Heart left ventricle (tissue), 16 donors: ENCODE results near the gene PEX11G. TPM values are rescaled to one million over a fixed set of nuclear protein-coding genes. Genes with fewer than 3 reads are reported as not detected.
A peak's percentile ranks its signal among the peaks of the same experiment; 100 is the strongest.

Experiments
- ATAC-seq, 4 donors: fragments of 200-7000 bp; cut with Tn5 transposase; one replicate each; pipeline ENCODE4 v1.9.1; 2020 to 2022; ENCODE audit warnings: moderate library complexity in 4 of 4, mild to moderate bottlenecking in 3 of 4, moderate number of reproducible peaks in 1 of 4
- DNase-seq, 5 donors: peaks; one replicate each; pipeline ENCODE4 v3.0.0-alpha.2; 2020
- H3K27ac ChIP-seq, 12 donors: fragments of 200-600 bp; sonication (generic) in 4 of 12; one replicate each; pipeline versions ENCODE4 v1.5.0 to v1.8.0; 2016 to 2022; ENCODE audit warnings: mild to moderate bottlenecking in 2 of 12
- H3K27me3 ChIP-seq, 9 donors: fragments of 200-600 bp; sonication (generic) in 2 of 9; one replicate each; pipeline versions ENCODE4 v1.5.1 to v1.8.0; 2016 to 2022; ENCODE audit warnings: mild to moderate bottlenecking in 3 of 9
- H3K36me3 ChIP-seq, 9 donors: fragments of 200-600 bp; sonication (generic) in 2 of 9; one replicate each; pipeline versions ENCODE4 v1.5.0 to v1.8.0; 2018 to 2022; ENCODE audit warnings: mild to moderate bottlenecking in 2 of 9
- H3K4me1 ChIP-seq, 12 donors: fragments of 200-600 bp; sonication (generic) in 4 of 12; one replicate each; pipeline versions ENCODE4 v1.5.0 to v1.8.0; 2016 to 2022; ENCODE audit warnings: mild to moderate bottlenecking in 3 of 12
- H3K4me3 ChIP-seq, 12 donors: fragments of 200-600 bp; sonication (generic) in 4 of 12; one replicate each; pipeline versions ENCODE4 v1.5.0 to v1.8.0; 2017 to 2022; ENCODE audit warnings: mild to moderate bottlenecking in 9 of 12, moderate library complexity in 4 of 12
- H3K9me3 ChIP-seq, 12 donors: fragments of 200-600 bp; sonication (generic) in 4 of 12; one replicate each; pipeline versions ENCODE4 v1.5.0 to v1.8.0; 2016 to 2022; ENCODE audit warnings: mild to moderate bottlenecking in 1 of 12
- POLR2A ChIP-seq, 2 donors: fragments of 450-650 bp; IDR thresholded peaks; one replicate each; pipeline ENCODE4 v1.6.1; 2017; ENCODE audit warnings: antibody characterized with exemption in 2 of 2, mild to moderate bottlenecking in 2 of 2, moderate library complexity in 2 of 2
- WGBS, 4 donors: extraction: QIAGEN DNeasy Blood & Tissue Kit in 2 of 4; methylation state at CpG; one replicate each; pipeline versions ENCODE4 v1.1.5 to v1.1.7; 2013 to 2018; 5-methylcytosine and 5-hydroxymethylcytosine counted together
- intact Hi-C, 10 donors: fragments of 100-400 bp; cut with DNase I; formaldehyde crosslinking; loops; one replicate each; pipeline versions ENCODE4 v1.11.1 to v1.14.2; 2022
- polyA plus RNA-seq, 2 donors: library from polyadenylated mRNA; stranded (reverse); fragments of 200-250 nt; gene quantifications; one replicate each; pipeline ENCODE4 v1.2.3, GENCODE V29; 2013
- total RNA-seq, 9 donors: library from RNA; depleted of rRNA in 2 of 9; stranded (reverse); fragments of >200 nt in 2 of 9; fragmentation: NEBNext Ultra II Directional in 3 of 9; extraction: Animal tissue kit (Norgen Biotek cat#: 25700) in 3 of 9; gene quantifications; one replicate each; pipeline versions ENCODE4 v1.1.0 to v1.2.4, GENCODE V29; 2016 to 2023
- TF ChIP-seq, protein P1 (sequence below), 12 donors: fragments of 200-600 bp; sonication (generic) in 4 of 12; IDR thresholded peaks; one replicate each; pipeline versions ENCODE4 v1.5.0 to v1.8.0; 2018 to 2022; ENCODE audit warnings: antibody characterized with exemption in 12 of 12, mild to moderate bottlenecking in 5 of 12
- donor health status: ischemic (EF 13 %, LVEDD 7.1; RV severe dilation, severe dysfunction).
- donor health status: healthy with polysubstance abuse.
- donor health status: DM: no; HTN: yes; CAD: no.
- donor health status: DM: no; HTN: no; CAD: no.
- donor health status: ischemic (EF 25% LVEDD 6.9; RV normal size, moderate dysfunction).
- donor health status: ischemic (EF 25% LVEDD 5.7; RV mildly dilated, moderate dysfunction).
- donor health status: healthy.
- donor health status: DM: yes; HTN: yes; CAD: no.
- donor health status: ischemic (EF 35%, LVEDD 5.7; RV mildly dilated, moderate dysfunction).
- donor health status: nonischemic (EF 11% LVEDD 7.7; RV severe dilation, severe dysfunction).
- donor health status: DM: yes; HTN: yes; CAD: no.
- donor health status: PGD.
- donor health status: ischemic (EF 29% LVEDD 5.4; RV normal size, mild dysfunction).
- donor health status: nonischemic (EF 23%, LVEDD 6.1; RV moderate dilation, normal function).

Gene PEX11G
- total and polyA plus RNA-seq, 11 donors, result 0.55 to 3.4 (median 1.5) TPM

GRCh38 chr19:7524523-7524922 lies 35.7 kb upstream of the PEX11G start:
- TF ChIP-seq, protein P1, sequence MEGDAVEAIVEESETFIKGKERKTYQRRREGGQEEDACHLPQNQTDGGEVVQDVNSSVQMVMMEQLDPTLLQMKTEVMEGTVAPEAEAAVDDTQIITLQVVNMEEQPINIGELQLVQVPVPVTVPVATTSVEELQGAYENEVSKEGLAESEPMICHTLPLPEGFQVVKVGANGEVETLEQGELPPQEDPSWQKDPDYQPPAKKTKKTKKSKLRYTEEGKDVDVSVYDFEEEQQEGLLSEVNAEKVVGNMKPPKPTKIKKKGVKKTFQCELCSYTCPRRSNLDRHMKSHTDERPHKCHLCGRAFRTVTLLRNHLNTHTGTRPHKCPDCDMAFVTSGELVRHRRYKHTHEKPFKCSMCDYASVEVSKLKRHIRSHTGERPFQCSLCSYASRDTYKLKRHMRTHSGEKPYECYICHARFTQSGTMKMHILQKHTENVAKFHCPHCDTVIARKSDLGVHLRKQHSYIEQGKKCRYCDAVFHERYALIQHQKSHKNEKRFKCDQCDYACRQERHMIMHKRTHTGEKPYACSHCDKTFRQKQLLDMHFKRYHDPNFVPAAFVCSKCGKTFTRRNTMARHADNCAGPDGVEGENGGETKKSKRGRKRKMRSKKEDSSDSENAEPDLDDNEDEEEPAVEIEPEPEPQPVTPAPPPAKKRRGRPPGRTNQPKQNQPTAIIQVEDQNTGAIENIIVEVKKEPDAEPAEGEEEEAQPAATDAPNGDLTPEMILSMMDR (IDR thresholded peaks at IDR 0.05), result no peak
- TF ChIP-seq POLR2A (IDR thresholded peaks at IDR 0.05), result no peak
- Histone ChIP-seq H3K4me1 (peaks cover 0 to 41% (median 17%) of the 10 kb centered on the region in 12 donors), H3K9me3 (no peaks in the 10 kb centered on the region), H3K27ac (no peak overlapping the region), H3K27me3 (no peaks in the 10 kb centered on the region), H3K36me3 (peaks cover 0 to 62% (median 36%) of the 10 kb centered on the region in 9 donors), H3K4me3 (no peak overlapping the region)
- intact Hi-C loops, result loop anchor here in 4 of 10 donors (5.0 to 10.0 kb wide), 2 partner anchors 37 to 130 kb away; partner anchors contain the start of gene PEX11G (in 3 of the 4)
- ATAC-seq (no peak), DNase-seq (no peak)
- WGBS, 4 donors, result 87 to 94% (median 89%) methylated on average over 5 of the region's 5 CpGs

- peak in 1 of 4 donors; percentile 1 for ATAC-seq
- TF ChIP-seq, protein P1 (IDR thresholded peaks at IDR 0.05), result no peak
- TF ChIP-seq POLR2A (IDR thresholded peaks at IDR 0.05), result no peak
- 6 to 11% (median 9%) methylated on average over 17 to 23 of the region's 23 CpGs for WGBS, 4 donors
- Histone ChIP-seq H3K4me3 (peak overlapping the region; percentile 67 to 97 (median 86)), H3K27ac (peak overlapping the region in 10 of 12 donors; percentile 27 to 84 (median 62)), H3K9me3 (no peaks in the 10 kb centered on the region), H3K36me3 (peaks cover 0 to 51% (median 26%) of the 10 kb centered on the region in 9 donors), H3K27me3 (no peaks in the 10 kb centered on the region), H3K4me1 (peaks cover 0 to 41% (median 17%) of the 10 kb centered on the region in 12 donors)
- intact Hi-C loops, result loop anchor here in 4 of 10 donors (1.0 to 10.0 kb wide), 3 partner anchors 11 to 128 kb away; partner anchors contain the start of gene PEX11G (in 3 of the 4)
- no peak for DNase-seq
These were observed 34.3 kb upstream of the PEX11G start for GRCh38 chr19:7522923-7523667.

GRCh38 chr19:7522072-7522922 lies 33.5 kb upstream of the PEX11G start, which contains the start of gene MCOLN1:
MCOLN1 (plus strand) TSS chr19:7522624; CDS start chr19:7522751, 127 bp downstream.
- Histone ChIP-seq H3K9me3 (no peaks in the 10 kb centered on the region), H3K27me3 (no peaks in the 10 kb centered on the region), H3K36me3 (peaks cover 0 to 43% (median 25%) of the 10 kb centered on the region in 9 donors), H3K27ac (peak within 1 kb of the TSS in 11 of 12 donors; percentile 28 to 84 (median 66)), H3K4me3 (peak within 1 kb of the TSS; percentile 67 to 97 (median 86)), H3K4me1 (peaks cover 0 to 41% (median 18%) of the 10 kb centered on the region in 12 donors)
- intact Hi-C loops, result loop anchor here in 4 of 10 donors (1.0 to 10.0 kb wide), 3 partner anchors 12 to 127 kb away; partner anchors contain the start of gene PEX11G (in 3 of the 4)
- TF ChIP-seq, protein P1 (IDR thresholded peaks at IDR 0.05), result no peak
- TF ChIP-seq POLR2A (IDR thresholded peaks at IDR 0.05), result peak in 1 of 2 donors; percentile 83
- DNase-seq, result peak; percentile 99 to 100 (median 100)
- ATAC-seq, result peak; percentile 92 to 98 (median 92)
- 0 to 1% (median 1%) methylated on average over 18 to 65 of the region's 65 CpGs for WGBS, 4 donors
